H1 (cell line): Measurements from ENCODE around the gene SMARCA2. TPM values are rescaled to one million over a fixed set of nuclear protein-coding genes. Genes with fewer than 3 reads are reported as not detected.

Experiments
- CTCF ChIA-PET: fragments of 300-600 bp; sonication (Branson Sonifier 250); formaldehyde crosslinking; loops from one replicate; lab custom pipeline; 2021; ENCODE audit not compliant: partially characterized antibody; lab: Charles Lee
- POLR2A ChIA-PET: fragments of 300-600 bp; sonication (Branson Sonifier 250); formaldehyde crosslinking; loops from one replicate; lab custom pipeline; 2021; ENCODE audit warnings: inconsistent platforms; ENCODE audit not compliant: partially characterized antibody; lab: Charles Lee
- DNase-seq, 2 experiments: peaks; one replicate each; pipeline versions ENCODE4 v3.0.0 to v3.0.0-alpha.2; 2010 to 2022; ENCODE audit warnings: low spot score in 2 of 2, low read depth in 1 of 2, mixed read lengths in 1 of 2
- FAIRE-seq: peaks from 2 replicates; lab custom pipeline; 2011; peaks lifted over from hg19 to GRCh38; lab: Jason Lieb, UNC
- H2AFZ ChIP-seq: 2 replicates; pipeline ENCODE4 v1.8.1; 2012; ENCODE audit warnings: low read length, inconsistent platforms
- H2AK5ac ChIP-seq: 2 replicates; pipeline ENCODE4 v1.6.1; 2013; ENCODE audit warnings: low read depth, low read length
- H2BK120ac ChIP-seq: replicated peaks from 2 replicates; pipeline ENCODE3; 2013; ENCODE audit warnings: low read depth, low read length, inconsistent platforms
- H2BK12ac ChIP-seq: 2 replicates; pipeline ENCODE4 v1.6.1; 2013; ENCODE audit warnings: low read depth, low read length
- H2BK15ac ChIP-seq: 2 replicates; pipeline ENCODE4 v1.6.1; 2013; ENCODE audit warnings: low read length
- H2BK20ac ChIP-seq: 2 replicates; pipeline ENCODE4 v1.6.1; 2013; ENCODE audit warnings: low read length
- H2BK5ac ChIP-seq: 2 replicates; pipeline ENCODE4 v1.6.1; 2013; ENCODE audit warnings: low read depth, low read length
- H3K14ac ChIP-seq: 2 replicates; pipeline ENCODE4 v1.6.1; 2013; ENCODE audit warnings: inconsistent platforms; ENCODE audit not compliant: insufficient read length
- H3K18ac ChIP-seq: 2 replicates; pipeline ENCODE4 v1.6.1; 2013; ENCODE audit warnings: low read length; ENCODE audit errors: extremely low read depth
- H3K23ac ChIP-seq: 2 replicates; pipeline ENCODE4 v1.6.1; 2013; ENCODE audit warnings: inconsistent platforms; ENCODE audit not compliant: insufficient read length
- H3K23me2 ChIP-seq: 2 replicates; pipeline ENCODE4 v1.6.1; 2013; ENCODE audit warnings: low read depth, low read length
- H3K27ac ChIP-seq: 2 replicates; pipeline ENCODE4 v1.6.1; 2011; ENCODE audit warnings: low read depth, low read length, inconsistent platforms
- H3K27me3 ChIP-seq, 4 experiments: replicated peaks in 1 of 4; 1 replicate in 1 of 4; 2 replicates in 3 of 4; pipeline versions ENCODE4 v1.6.1 to v1.8.1; 2011 to 2013; ENCODE audit warnings: low read length in 3 of 4, mild to moderate bottlenecking in 3 of 4, inconsistent platforms in 2 of 4, mixed read lengths in 2 of 4, moderate library complexity in 1 of 4; ENCODE audit not compliant: control insufficient read depth in 3 of 4, insufficient read depth in 3 of 4; ENCODE audit errors: extremely low read depth in 1 of 4
- H3K36me3 ChIP-seq, 4 experiments: 2 replicates each; pipeline versions ENCODE4 v1.6.1 to v1.8.1; 2011 to 2013; ENCODE audit warnings: mild to moderate bottlenecking in 4 of 4, low read length in 3 of 4, moderate library complexity in 2 of 4, control low read depth in 1 of 4, inconsistent platforms in 1 of 4; ENCODE audit not compliant: insufficient read depth in 4 of 4, control insufficient read depth in 2 of 4
- H3K4ac ChIP-seq: replicated peaks from 2 replicates; pipeline ENCODE3; 2013; ENCODE audit warnings: low read length, low read depth, mixed read lengths, inconsistent platforms; ENCODE audit not compliant: insufficient read length
- H3K4me1 ChIP-seq, 4 experiments: replicated peaks in 1 of 4; 1 replicate in 1 of 4; 2 replicates in 3 of 4; pipeline versions ENCODE4 v1.6.1 to v1.8.1; 2011 to 2013; ENCODE audit warnings: low read length in 3 of 4, inconsistent platforms in 2 of 4, mixed read lengths in 1 of 4; ENCODE audit not compliant: insufficient read depth in 4 of 4, control insufficient read depth in 3 of 4
- H3K4me2 ChIP-seq, 2 experiments: 2 replicates each; pipeline versions ENCODE4 v1.6.1 to v1.8.1; 2011 to 2013; ENCODE audit warnings: low read depth in 2 of 2, low read length in 2 of 2, control low read depth in 1 of 2, inconsistent platforms in 1 of 2, mild to moderate bottlenecking in 1 of 2; ENCODE audit not compliant: insufficient read depth in 1 of 2
- H3K4me3 ChIP-seq, 4 experiments: fragments of 200-600, 300-600 bp in 1 of 4; sonication (generic), shearing (Covaris generic), sonication (Bioruptor Twin) in 1 of 4; 2 replicates each; pipeline versions ENCODE4 v1.5.1 to v1.8.1; 2011 to 2016; ENCODE audit warnings: low read length in 4 of 4, low read depth in 3 of 4, control low read depth in 2 of 4, inconsistent platforms in 2 of 4, mild to moderate bottlenecking in 2 of 4, mixed read lengths in 1 of 4, moderate library complexity in 1 of 4; ENCODE audit not compliant: insufficient read depth in 2 of 4; ENCODE audit errors: extremely low read depth in 1 of 4
- H3K56ac ChIP-seq: replicated peaks from 2 replicates; pipeline ENCODE3; 2013; ENCODE audit warnings: low read depth, mild to moderate bottlenecking, mixed read lengths, low read length, inconsistent platforms; ENCODE audit not compliant: insufficient read length
- H3K79me1 ChIP-seq: 2 replicates; pipeline ENCODE4 v1.6.1; 2013; ENCODE audit warnings: low read depth, low read length, control low read depth
- H3K79me2 ChIP-seq, 2 experiments: 2 replicates each; pipeline versions ENCODE4 v1.6.1 to v1.8.1; 2012 to 2013; ENCODE audit warnings: low read length in 2 of 2, mild to moderate bottlenecking in 2 of 2, inconsistent platforms in 1 of 2; ENCODE audit not compliant: insufficient read depth in 2 of 2, control insufficient read depth in 1 of 2
- H3K9ac ChIP-seq, 4 experiments: replicated peaks in 1 of 4; 1 replicate in 1 of 4; 2 replicates in 3 of 4; pipeline versions ENCODE4 v1.6.1 to v1.8.1; 2011 to 2013; ENCODE audit warnings: low read depth in 3 of 4, low read length in 3 of 4, control low read depth in 2 of 4, mild to moderate bottlenecking in 2 of 4, moderate library complexity in 2 of 4, inconsistent platforms in 1 of 4; ENCODE audit errors: extremely low read depth in 1 of 4
- H3K9me3 ChIP-seq, 2 experiments: 2 replicates each; pipeline versions ENCODE4 v1.6.1 to v1.8.1; 2012 to 2013; ENCODE audit warnings: mild to moderate bottlenecking in 2 of 2, moderate library complexity in 2 of 2, control low read depth in 1 of 2, inconsistent platforms in 1 of 2, low read depth in 1 of 2, low read length in 1 of 2, mixed read lengths in 1 of 2; ENCODE audit not compliant: insufficient read depth in 2 of 2
- H4K20me1 ChIP-seq, 2 experiments: replicated peaks in 1 of 2; 2 replicates each; pipeline versions ENCODE3 to v1.8.1; 2011 to 2013; ENCODE audit warnings: inconsistent platforms in 2 of 2, low read length in 2 of 2, mild to moderate bottlenecking in 1 of 2; ENCODE audit not compliant: insufficient read depth in 2 of 2, control insufficient read depth in 1 of 2
- H4K5ac ChIP-seq: 2 replicates; pipeline ENCODE4 v1.6.1; 2013; ENCODE audit warnings: low read length, low read depth, mixed read lengths, inconsistent platforms; ENCODE audit not compliant: insufficient read length
- H4K8ac ChIP-seq: 2 replicates; pipeline ENCODE4 v1.8.0; 2013; ENCODE audit warnings: mild to moderate bottlenecking, moderate library complexity, low read length, inconsistent platforms; ENCODE audit not compliant: insufficient read depth; ENCODE audit errors: extremely low read depth
- H4K91ac ChIP-seq: replicated peaks from 2 replicates; pipeline ENCODE3; 2013; ENCODE audit warnings: low read length, mixed read lengths, inconsistent platforms; ENCODE audit not compliant: insufficient read length
- POLR2A ChIP-seq, 2 experiments: IDR thresholded peaks; 1 replicate in 1 of 2; 2 replicates in 1 of 2; pipeline ENCODE4 v1.6.1; 2011; ENCODE audit warnings: low read depth in 2 of 2, low read length in 2 of 2, mild to moderate bottlenecking in 2 of 2; ENCODE audit errors: control extremely low read depth in 1 of 2
- RBBP5 ChIP-seq: IDR thresholded peaks from 2 replicates; pipeline ENCODE4 v1.7.1; 2012; ENCODE audit warnings: low read depth, mild to moderate bottlenecking, inconsistent platforms, low read length, moderate library complexity, borderline replicate concordance
- SRF ChIP-seq: IDR thresholded peaks from 2 replicates; pipeline ENCODE4 v1.6.1; 2011; ENCODE audit warnings: mild to moderate bottlenecking, low read depth, low read length, moderate library complexity
- TEAD4 ChIP-seq: IDR thresholded peaks from 2 replicates; pipeline ENCODE4 v1.6.1; 2012; ENCODE audit warnings: low read depth, low read length, inconsistent platforms, mixed read lengths
- WGBS, 2 experiments: shearing (Covaris generic) in 1 of 2; methylation state at CpG; one replicate each; pipeline versions ENCODE4 v1.1.6 to v1.1.7; 2013 to 2015; ENCODE audit warnings: low lambda C conversion rate in 2 of 2, mixed read lengths in 2 of 2, inconsistent platforms in 1 of 2, low coverage in 1 of 2, missing lambda C conversion rate in 1 of 2; ENCODE audit not compliant: insufficient replicate concordance in 2 of 2, insufficient coverage in 1 of 2, insufficient read length in 1 of 2; ENCODE audit errors: extremely low coverage in 1 of 2, missing lambda C conversion rate in 1 of 2; 5-methylcytosine and 5-hydroxymethylcytosine counted together
- polyA plus RNA-seq, 7 experiments: library from polyadenylated mRNA; depleted of rRNA in 3 of 7; stranded (reverse) in 5 of 7; unstranded in 2 of 7; fragments of >200 nt in 5 of 7; fragments of 200-250 nt in 2 of 7; gene quantifications; 1 replicate in 5 of 7; 2 replicates in 1 of 7; 4 replicates in 1 of 7; pipeline versions ENCODE4 v1.2.1 to v1.2.3, GENCODE V29; 2011 to 2013; ENCODE audit warnings: missing spikeins in 2 of 7, mixed read lengths in 2 of 7
- total RNA-seq: library from RNA; stranded (reverse); fragmentation: NEBNext Ultra II Directional; extraction: Animal tissue kit (Norgen Biotek cat#: 25700); gene quantifications from 2 replicates; pipeline ENCODE4 v1.2.1, GENCODE V29; 2021

The SMARCA2 gene
- total and polyA plus RNA-seq, 2 of the 8 experiments (the other 6 are each of a cell fraction or from before 2014, with no cell fraction given): 6.3 to 21.7 TPM

GRCh38 chr9:2134391-2134790 lies 119.2 kb downstream of the SMARCA2 start:
- H4K20me1 ChIP-seq: no peaks in the 10 kb centered on the region
- no peak overlapping the region for H2BK5ac ChIP-seq
- no peak overlapping the region for H3K23ac ChIP-seq
- no peak for DNase-seq
- H3K23me2 ChIP-seq: no peaks in the 10 kb centered on the region
- no peak overlapping the region for H4K91ac ChIP-seq
- H3K79me1 ChIP-seq: no peaks in the 10 kb centered on the region
- H3K56ac ChIP-seq: no peak overlapping the region
- no peak overlapping the region for H4K5ac ChIP-seq
- H2AFZ ChIP-seq: no peak overlapping the region
- no peak overlapping the region for H2BK120ac ChIP-seq
- no peak overlapping the region for H3K4ac ChIP-seq
- FAIRE-seq: no peak
- WGBS, 2 experiments: 71% methylated on average over 2 of the region's 2 CpGs; no CpG with 5 or more reads in 1 of the 2 experiments
- H3K27ac ChIP-seq: no peak overlapping the region
- H3K4me3 ChIP-seq: no peak overlapping the region
- no peaks in the 10 kb centered on the region for H3K36me3 ChIP-seq
- CTCF ChIA-PET: interaction anchor here (0.7 to 3.9 kb wide), 8 partner anchors 13 to 691 kb away, joined by 3 to 26 read pairs (median 6); no protein-coding TSS in a partner anchor
- no peaks in the 10 kb centered on the region for H3K9me3 ChIP-seq
- no peak overlapping the region for H2BK20ac ChIP-seq
- POLR2A ChIA-PET: no interaction called here
- no peak overlapping the region for H3K14ac ChIP-seq
- no peak overlapping the region for H4K8ac ChIP-seq
- H3K9ac ChIP-seq: no peak overlapping the region
- no peak overlapping the region for H3K4me2 ChIP-seq
- no peaks in the 10 kb centered on the region for H3K79me2 ChIP-seq
- no peaks in the 10 kb centered on the region for H3K27me3 ChIP-seq
- peaks cover 0 to 4% (median 0%) of the 10 kb centered on the region in 4 experiments; a peak in 1 of 7 replicates for H3K4me1 ChIP-seq
- H2BK15ac ChIP-seq: no peak overlapping the region
- H3K18ac ChIP-seq: no peak overlapping the region
- H2BK12ac ChIP-seq: no peak overlapping the region
- H2AK5ac ChIP-seq: no peak overlapping the region
- TF ChIP-seq SRF (no peak), TEAD4 (0 out of 2 replicates have a peak, but pooled peaks have one; percentile 41), RBBP5 (no peak), POLR2A (IDR thresholded peaks at IDR 0.05; ENCODE audit: control extremely low read depth in 1 of 2, low read depth in 2 of 2, low read length in 2 of 2) (no peak)
